ENCODE data around the gene GSK3B. TPM values are rescaled to one million over a fixed set of nuclear protein-coding genes. Genes with fewer than 3 reads are reported as not detected.

GSK3B gene
- total and polyA plus RNA-seq, 2 donors (not counting 1 experiment from before 2014, with no cell fraction given): 12.3 to 33.3 TPM

DNA sequence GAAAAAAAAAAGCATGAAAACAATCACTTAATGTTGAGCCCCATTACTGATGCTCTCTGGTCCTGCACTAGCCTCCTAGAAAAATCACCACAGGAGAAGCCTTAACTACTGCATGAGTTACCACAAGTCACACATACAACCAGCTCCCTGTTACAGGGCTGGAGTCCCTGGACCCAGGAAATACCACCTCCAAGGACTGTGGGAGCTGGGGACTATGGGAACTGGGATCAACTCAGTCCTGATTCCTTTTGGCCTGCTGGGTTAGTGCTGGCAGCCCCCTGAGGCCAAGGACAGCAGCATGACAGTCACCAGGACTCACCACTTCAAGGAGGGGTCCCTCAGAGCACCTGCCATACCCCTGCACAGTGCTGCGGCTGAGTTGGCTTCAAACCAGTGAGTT is 311.8 kb downstream of the GSK3B start:
- no peaks in the 10 kb centered on the region for H3K9me3 Mint-ChIP-seq (ENCODE audit: insufficient read depth)
- ChIA-PET CTCF (no interaction called here), POLR2A (no interaction called here)
- no peak overlapping the region for H3K9ac ChIP-seq (ENCODE audit: low read length)
- ATAC-seq (ENCODE audit: low read depth) (no peak), DNase-seq (no peak)
- TF ChIP-seq CTCF (IDR thresholded peaks at IDR 0.05): no peak
- 100% methylated on average over 1 of the region's 1 CpG for WGBS (ENCODE audit: insufficient coverage)
- no peak overlapping the region for H3K27ac Mint-ChIP-seq
- H4K20me1 ChIP-seq (ENCODE audit: control insufficient read depth, insufficient read depth, low read length, poor library complexity, severe bottlenecking): no peaks in the 10 kb centered on the region
- no peaks in the 10 kb centered on the region for H3K4me1 Mint-ChIP-seq
- no peaks in the 10 kb centered on the region for H3K36me3 ChIP-seq (replicated peaks in 1 of 2; ENCODE audit: control extremely low read depth in 1 of 2, control insufficient read depth in 1 of 2, extremely low read depth in 1 of 2, insufficient read depth in 2 of 2, low read length in 1 of 2)
- no peaks in the 10 kb centered on the region for H3K79me2 ChIP-seq (ENCODE audit: control insufficient read depth, insufficient read depth, low read length)
- H3K4me2 ChIP-seq (replicated peaks; ENCODE audit: low read depth, low read length, poor library complexity, severe bottlenecking): no peak overlapping the region
- no peaks in the 10 kb centered on the region for H3K27me3 ChIP-seq (replicated peaks in 1 of 4; ENCODE audit: control extremely low read depth in 1 of 4, control insufficient read depth in 3 of 4, insufficient read depth in 4 of 4, low read length in 3 of 4)
- H2AFZ ChIP-seq (ENCODE audit: insufficient read depth, low read depth, low read length, poor library complexity, severe bottlenecking): no peak overlapping the region
- no peak overlapping the region for H3K4me3 ChIP-seq (ENCODE audit: control extremely low read depth in 1 of 5, extremely low read depth in 1 of 5, insufficient read depth in 1 of 5, low read depth in 2 of 5, low read length in 4 of 5)
- H3K9me3 ChIP-seq (ENCODE audit: control extremely low read depth in 1 of 3, control insufficient read depth in 2 of 3, insufficient read depth in 1 of 3, low read length in 2 of 3): no peaks in the 10 kb centered on the region
- H3K4me3 Mint-ChIP-seq: no peak overlapping the region
- no peaks in the 10 kb centered on the region for H3K27me3 Mint-ChIP-seq
- H3K4me1 ChIP-seq (ENCODE audit: control insufficient read depth in 2 of 2, insufficient read depth in 2 of 2, low read length in 2 of 2): no peaks in the 10 kb centered on the region
- intact Hi-C loops (cut with micrococcal nuclease): no loop called here
- H3K27ac ChIP-seq (ENCODE audit: low read length in 2 of 2): no peak overlapping the region

DNA sequence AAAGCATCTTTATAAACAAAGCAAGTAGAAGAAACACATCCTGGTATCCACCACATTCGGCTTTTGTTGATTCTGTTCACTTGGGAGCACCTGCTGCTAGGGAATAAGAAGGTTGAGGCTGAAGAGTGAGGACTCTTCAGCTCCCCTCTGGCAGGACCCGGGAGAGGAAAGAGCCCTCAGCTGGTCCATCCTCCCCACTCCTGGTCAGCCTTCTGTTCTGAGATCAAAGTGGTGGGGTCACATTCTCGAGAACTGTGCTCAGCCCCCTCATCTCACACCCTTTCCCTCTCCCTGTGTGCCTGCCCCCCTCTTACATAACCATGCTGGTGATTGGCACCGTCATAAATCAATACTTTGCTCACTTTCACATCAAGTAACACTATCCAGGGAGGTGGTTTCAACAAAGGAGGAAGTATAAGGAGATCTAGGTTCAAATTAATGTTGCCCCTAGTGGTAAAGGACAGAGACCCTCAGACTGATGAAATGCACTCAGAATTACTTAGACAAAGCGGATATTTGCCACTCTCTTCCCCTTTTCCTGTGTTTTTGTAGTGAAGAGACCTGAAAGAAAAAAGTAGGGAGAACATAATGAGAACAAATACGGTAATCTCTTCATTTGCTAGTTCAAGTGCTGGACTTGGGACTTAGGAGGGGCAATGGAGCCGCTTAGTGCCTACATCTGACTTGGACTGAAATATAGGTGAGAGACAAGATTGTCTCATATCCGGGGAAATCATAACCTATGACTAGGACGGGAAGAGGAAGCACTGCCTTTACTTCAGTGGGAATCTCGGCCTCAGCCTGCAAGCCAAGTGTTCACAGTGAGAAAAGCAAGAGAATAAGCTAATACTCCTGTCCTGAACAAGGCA is 312.7 kb downstream of the GSK3B start, which contains the start of gene NR1I2:
TSS of gene NR1I2 (plus strand) at position 772 of the 869 bp plus-strand sequence.
- ChIA-PET CTCF (no interaction called here), POLR2A (no interaction called here)
- Mint-ChIP-seq H3K4me1 (no peaks in the 10 kb centered on the region), H3K9me3 (ENCODE audit: insufficient read depth) (no peaks in the 10 kb centered on the region), H3K27me3 (no peaks in the 10 kb centered on the region), H3K27ac (no peak within 1 kb of the TSS), H3K4me3 (no peak within 1 kb of the TSS)
- intact Hi-C loops (cut with micrococcal nuclease): no loop called here
- H3K4me3 ChIP-seq (ENCODE audit: control extremely low read depth in 1 of 5, extremely low read depth in 1 of 5, insufficient read depth in 1 of 5, low read depth in 2 of 5, low read length in 4 of 5): no peak within 1 kb of the TSS
- no peak within 1 kb of the TSS for H2AFZ ChIP-seq (ENCODE audit: insufficient read depth, low read depth, low read length, poor library complexity, severe bottlenecking)
- no peak within 1 kb of the TSS for H3K9ac ChIP-seq (ENCODE audit: low read length)
- peaks cover 0 to under 1% (median 0%) of the 10 kb centered on the region in 3 donors for H3K9me3 ChIP-seq (ENCODE audit: control extremely low read depth in 1 of 3, control insufficient read depth in 2 of 3, insufficient read depth in 1 of 3, low read length in 2 of 3)
- H3K79me2 ChIP-seq (ENCODE audit: control insufficient read depth, insufficient read depth, low read length): no peaks in the 10 kb centered on the region
- no peak for TF ChIP-seq EZH2 (IDR thresholded peaks at IDR 0.05; ENCODE audit: borderline replicate concordance, insufficient read depth, low read depth, low read length, poor library complexity, severe bottlenecking)
- TF ChIP-seq CTCF (IDR thresholded peaks at IDR 0.05): no peak
- WGBS (ENCODE audit: insufficient coverage): 93% methylated on average over 9 of the region's 10 CpGs
- no peak within 1 kb of the TSS for H3K4me2 ChIP-seq (replicated peaks; ENCODE audit: low read depth, low read length, poor library complexity, severe bottlenecking)
- ATAC-seq (ENCODE audit: low read depth): no peak
- H3K36me3 ChIP-seq (replicated peaks in 1 of 2; ENCODE audit: control extremely low read depth in 1 of 2, control insufficient read depth in 1 of 2, extremely low read depth in 1 of 2, insufficient read depth in 2 of 2, low read length in 1 of 2): no peaks in the 10 kb centered on the region
- H4K20me1 ChIP-seq (ENCODE audit: control insufficient read depth, insufficient read depth, low read length, poor library complexity, severe bottlenecking): no peaks in the 10 kb centered on the region
- H3K4me1 ChIP-seq (ENCODE audit: control insufficient read depth in 2 of 2, insufficient read depth in 2 of 2, low read length in 2 of 2): no peaks in the 10 kb centered on the region
- DNase-seq: no peak
- H3K27me3 ChIP-seq (replicated peaks in 1 of 4; ENCODE audit: control extremely low read depth in 1 of 4, control insufficient read depth in 3 of 4, insufficient read depth in 4 of 4, low read length in 3 of 4): no peaks in the 10 kb centered on the region
- no peak within 1 kb of the TSS for H3K27ac ChIP-seq (ENCODE audit: low read length in 2 of 2)

Measured in B cell (primary cell).